Hepatocyte (in vitro differentiated cells): ENCODE results near the gene TBCK. TPM values are rescaled to one million over a fixed set of nuclear protein-coding genes. Genes with fewer than 3 reads are reported as not detected.

Experiments
- DNase-seq: peaks from one replicate; pipeline ENCODE4 v3.0.0-alpha.2; 2016; ENCODE audit warnings: low spot score
- H2AFZ ChIP-seq: fragments of 200-600 bp; sonication (generic); 2 replicates; pipeline ENCODE4 v1.6.0; 2016; ENCODE audit warnings: antibody characterized with exemption, mild to moderate bottlenecking
- H3K27ac ChIP-seq: fragments of 200-600 bp; sonication (generic); 2 replicates; pipeline ENCODE4 v1.5.1; 2016; ENCODE audit warnings: mild to moderate bottlenecking
- H3K27me3 ChIP-seq: fragments of 200-600 bp; sonication (generic); 2 replicates; pipeline ENCODE4 v1.6.1; 2016
- H3K36me3 ChIP-seq: fragments of 200-600 bp; sonication (generic); replicated peaks from 2 replicates; pipeline ENCODE4 v1.5.1; 2016; ENCODE audit warnings: low read depth; ENCODE audit not compliant: insufficient read depth
- H3K4me1 ChIP-seq: fragments of 200-600 bp; sonication (generic); 2 replicates; pipeline ENCODE4 v1.5.1; 2016; ENCODE audit warnings: mild to moderate bottlenecking, moderate library complexity; ENCODE audit not compliant: insufficient read depth
- H3K4me2 ChIP-seq: fragments of 200-600 bp; sonication (generic); 2 replicates; pipeline ENCODE4 v1.6.0; 2016
- H3K4me3 ChIP-seq: fragments of 200-600 bp; sonication (generic); 2 replicates; pipeline ENCODE4 v1.5.1; 2016; ENCODE audit warnings: mild to moderate bottlenecking
- H3K79me2 ChIP-seq: fragments of 200-600 bp; sonication (generic); 2 replicates; pipeline ENCODE4 v1.6.0; 2017; ENCODE audit warnings: mild to moderate bottlenecking
- H3K9me2 ChIP-seq: fragments of 200-600 bp; sonication (generic); replicated peaks from 2 replicates; pipeline ENCODE4 v1.6.0; 2017; ENCODE audit warnings: mild to moderate bottlenecking; ENCODE audit not compliant: insufficient read depth
- H3K9me3 ChIP-seq: fragments of 200-600 bp; sonication (generic); 2 replicates; pipeline ENCODE4 v1.5.1; 2016; ENCODE audit warnings: low read depth, mild to moderate bottlenecking
- H4K20me1 ChIP-seq: fragments of 200-600 bp; sonication (generic); 2 replicates; pipeline ENCODE4 v1.6.0; 2016; ENCODE audit warnings: mild to moderate bottlenecking; ENCODE audit not compliant: insufficient read depth, poor library complexity, severe bottlenecking
- CTCF ChIP-seq: fragments of 200-600 bp; sonication (generic); IDR thresholded peaks from 2 replicates; pipeline ENCODE4 v1.5.1; 2016; ENCODE audit warnings: antibody characterized with exemption, mild to moderate bottlenecking; ENCODE audit not compliant: poor library complexity
- EZH2 ChIP-seq: fragments of 200-600 bp; sonication (generic); IDR thresholded peaks from 2 replicates; pipeline ENCODE4 v1.6.1; 2016; ENCODE audit warnings: antibody characterized with exemption, mild to moderate bottlenecking, borderline replicate concordance
- EZH2phosphoT487 ChIP-seq: fragments of 200-600 bp; sonication (generic); IDR thresholded peaks from one replicate; pipeline ENCODE4 v1.6.1; 2018; ENCODE audit warnings: antibody characterized with exemption, mild to moderate bottlenecking, low read depth, moderate library complexity; ENCODE audit not compliant: unreplicated experiment, severe bottlenecking
- WGBS: methylation state at CpG from one replicate; pipeline ENCODE4 v1.1.6; 2016; ENCODE audit warnings: low lambda C conversion rate; ENCODE audit errors: missing lambda C conversion rate; 5-methylcytosine and 5-hydroxymethylcytosine counted together
- polyA plus RNA-seq: library from polyadenylated mRNA; unstranded; fragments of >200 nt; fragmentation: Nextera tagmentation; extraction: Ambion mirVana; gene quantifications from 2 replicates; pipeline ENCODE4 v1.2.1, GENCODE V29; 2016
- total RNA-seq: library from RNA; depleted of rRNA; stranded (reverse); fragments of >200 nt; gene quantifications from 2 replicates; pipeline ENCODE4 v1.2.3, GENCODE V29; 2014

Gene TBCK
- total and polyA plus RNA-seq, 2 experiments from 2014 or later, result 19.8 to 49.7 TPM

GRCh38 chr4:106142616-106143127, 173.3 kb downstream of the TBCK start:
- Histone ChIP-seq H3K36me3 (no peaks in the 10 kb centered on the region), H3K27me3 (no peaks in the 10 kb centered on the region), H3K9me2 (no peaks in the 10 kb centered on the region), H4K20me1 (no peaks in the 10 kb centered on the region), H3K4me1 (no peaks in the 10 kb centered on the region), H2AFZ (no peak overlapping the region), H3K79me2 (no peaks in the 10 kb centered on the region), H3K9me3 (no peaks in the 10 kb centered on the region), H3K4me3 (no peak overlapping the region), H3K27ac (no peak overlapping the region), H3K4me2 (no peak overlapping the region)
- no peak for DNase-seq
- TF ChIP-seq EZH2 (no peak), EZH2phosphoT487 (no peak), CTCF (no peak)
- WGBS, result 89% methylated on average over 3 of the region's 3 CpGs

DNA sequence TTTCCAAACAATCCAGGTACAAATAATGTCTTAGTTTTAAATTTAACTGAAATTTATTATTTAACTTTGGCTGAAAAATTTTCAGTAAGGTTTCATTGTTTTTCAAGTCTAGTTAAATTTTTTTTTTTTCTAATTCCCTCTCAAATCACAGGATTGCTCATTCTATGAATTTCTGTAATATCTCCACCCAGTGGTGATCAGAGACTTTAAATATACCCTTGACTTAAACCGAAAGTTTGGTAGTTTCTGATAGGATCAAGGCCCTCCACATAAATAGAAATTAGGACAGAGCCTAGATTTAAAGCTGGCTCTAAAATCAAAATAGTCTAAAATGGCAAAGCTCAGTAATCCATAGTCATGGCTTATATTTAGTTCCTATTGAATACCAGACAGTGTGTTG, 175.4 kb downstream of the TBCK start:
- Histone ChIP-seq H2AFZ (no peak overlapping the region), H3K27me3 (no peaks in the 10 kb centered on the region), H3K4me2 (no peak overlapping the region), H3K79me2 (no peaks in the 10 kb centered on the region), H3K36me3 (no peaks in the 10 kb centered on the region), H3K4me3 (no peak overlapping the region), H4K20me1 (no peaks in the 10 kb centered on the region), H3K27ac (no peak overlapping the region), H3K4me1 (no peaks in the 10 kb centered on the region), H3K9me2 (no peaks in the 10 kb centered on the region), H3K9me3 (no peaks in the 10 kb centered on the region)
- WGBS, result 94% methylated on average over 1 of the region's 1 CpG
- TF ChIP-seq CTCF (no peak), EZH2phosphoT487 (no peak), EZH2 (no peak)
- no peak for DNase-seq

DNA sequence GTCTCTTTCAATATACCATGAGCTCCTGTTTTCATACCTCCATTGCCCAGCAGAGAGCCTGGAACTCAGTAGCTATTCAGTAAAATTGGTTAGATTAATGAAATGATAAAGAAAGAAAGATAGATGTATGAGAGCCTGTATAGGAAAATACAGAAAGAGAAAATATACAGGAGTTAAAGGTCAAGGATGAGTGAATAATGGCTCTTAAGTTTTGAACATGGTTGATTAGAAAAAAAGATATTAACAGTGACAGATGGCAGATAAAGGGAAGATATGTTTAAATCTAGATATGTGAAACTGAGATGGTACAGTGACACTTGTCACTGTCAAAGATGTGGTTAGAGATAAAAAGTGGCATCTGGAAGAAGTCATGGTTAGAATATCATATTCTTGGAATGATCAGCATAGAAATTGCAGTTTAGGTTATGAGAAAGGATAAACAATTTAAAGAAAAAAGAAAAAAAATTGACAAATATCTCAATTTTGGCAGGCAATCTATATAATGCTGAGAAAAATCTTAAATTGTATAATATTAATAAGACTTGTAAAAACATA, 179.2 kb downstream of the TBCK start:
- no peaks in the 10 kb centered on the region for H3K9me2 ChIP-seq
- H3K4me1 ChIP-seq, result no peaks in the 10 kb centered on the region
- no peak overlapping the region for H3K4me2 ChIP-seq
- H3K9me3 ChIP-seq, result no peaks in the 10 kb centered on the region
- no peak overlapping the region for H3K4me3 ChIP-seq
- H3K27ac ChIP-seq, result no peak overlapping the region
- H3K79me2 ChIP-seq, result no peaks in the 10 kb centered on the region
- H4K20me1 ChIP-seq, result no peaks in the 10 kb centered on the region
- TF ChIP-seq CTCF, result no peak
- no peak for TF ChIP-seq EZH2phosphoT487
- TF ChIP-seq EZH2, result no peak
- no peak for DNase-seq
- H2AFZ ChIP-seq, result no peak overlapping the region
- no peaks in the 10 kb centered on the region for H3K36me3 ChIP-seq
- H3K27me3 ChIP-seq, result no peaks in the 10 kb centered on the region

GRCh38 chr4:106132045-106132444, 184.0 kb downstream of the TBCK start:
- H3K4me3 ChIP-seq, result no peak overlapping the region
- no peaks in the 10 kb centered on the region for H3K27me3 ChIP-seq
- H3K9me2 ChIP-seq, result no peaks in the 10 kb centered on the region

More at GRCh38 chr4:106132045-106132444, 184.0 kb downstream of the TBCK start:
- no peak overlapping the region for H2AFZ ChIP-seq
- DNase-seq, result no peak
- TF ChIP-seq EZH2 (no peak), CTCF (no peak), EZH2phosphoT487 (no peak)
- no peaks in the 10 kb centered on the region for H3K79me2 ChIP-seq
- H3K4me2 ChIP-seq, result no peak overlapping the region
- H3K4me1 ChIP-seq, result no peaks in the 10 kb centered on the region
- H3K27ac ChIP-seq, result no peak overlapping the region
- no peaks in the 10 kb centered on the region for H4K20me1 ChIP-seq
- H3K9me3 ChIP-seq, result no peaks in the 10 kb centered on the region
- H3K36me3 ChIP-seq, result no peaks in the 10 kb centered on the region
